Liver (tissue), 9 donors: ENCODE data around the gene LACC1. TPM values are rescaled to one million over a fixed set of nuclear protein-coding genes. Genes with fewer than 3 reads are reported as not detected.

ENCODE experiments used
- DNase-seq: peaks from one replicate; pipeline ENCODE4 v3.0.0-alpha.2; 2017; ENCODE audit warnings: low spot score
- H3K27ac ChIP-seq, 2 donors: one replicate each; pipeline ENCODE4 v1.7.0; 2013; ENCODE audit warnings: inconsistent platforms in 2 of 2, low read length in 2 of 2, control low read depth in 1 of 2, low read depth in 1 of 2, mild to moderate bottlenecking in 1 of 2
- H3K27me3 ChIP-seq, 4 donors: one replicate each; pipeline versions ENCODE4 v1.6.1 to v1.7.0; 2013; ENCODE audit warnings: low read length in 3 of 4, inconsistent platforms in 1 of 4, mild to moderate bottlenecking in 1 of 4, moderate library complexity in 1 of 4; ENCODE audit not compliant: control insufficient read depth in 4 of 4, insufficient read depth in 4 of 4
- H3K36me3 ChIP-seq, 4 donors: one replicate each; pipeline versions ENCODE4 v1.6.1 to v1.7.0; 2013; ENCODE audit warnings: low read length in 3 of 4, mild to moderate bottlenecking in 3 of 4, low read depth in 1 of 4, moderate library complexity in 1 of 4; ENCODE audit not compliant: control insufficient read depth in 4 of 4, insufficient read depth in 3 of 4
- H3K4me1 ChIP-seq, 4 donors: one replicate each; pipeline versions ENCODE4 v1.6.1 to v1.7.0; 2013; ENCODE audit warnings: low read length in 3 of 4, mild to moderate bottlenecking in 3 of 4, moderate library complexity in 1 of 4; ENCODE audit not compliant: control insufficient read depth in 4 of 4, insufficient read depth in 4 of 4
- H3K4me3 ChIP-seq, 3 donors: one replicate each; pipeline versions ENCODE4 v1.6.1 to v1.7.0; 2013; ENCODE audit warnings: low read length in 3 of 3, control low read depth in 1 of 3, low read depth in 1 of 3, mild to moderate bottlenecking in 1 of 3
- H3K9ac ChIP-seq, 2 donors: one replicate each; pipeline ENCODE4 v1.7.0; 2013; ENCODE audit warnings: low read length in 2 of 2, mild to moderate bottlenecking in 2 of 2, moderate library complexity in 2 of 2, control low read depth in 1 of 2, low read depth in 1 of 2
- H3K9me3 ChIP-seq, 4 donors: one replicate each; pipeline versions ENCODE4 v1.6.1 to v1.7.0; 2013; ENCODE audit warnings: low read length in 3 of 4; ENCODE audit not compliant: control insufficient read depth in 4 of 4
- EGR1 ChIP-seq, 2 donors: IDR thresholded peaks; 2 replicates each; pipeline ENCODE4 v1.6.1; 2016 to 2018; ENCODE audit warnings: antibody characterized with exemption in 2 of 2, low read depth in 2 of 2
- FOXA1 ChIP-seq: IDR thresholded peaks from 2 replicates; pipeline ENCODE4 v1.6.1; 2016; ENCODE audit warnings: antibody characterized with exemption
- FOXA2 ChIP-seq: IDR thresholded peaks from 2 replicates; pipeline ENCODE4 v1.6.1; 2016; ENCODE audit warnings: antibody characterized with exemption
- GABPA ChIP-seq, 2 donors: IDR thresholded peaks in 1 of 2; conservative IDR thresholded peaks in 1 of 2; 2 replicates each; pipeline ENCODE4 v1.6.1; 2016; ENCODE audit warnings: antibody characterized with exemption in 2 of 2, mild to moderate bottlenecking in 1 of 2, moderate library complexity in 1 of 2
- HNF4A ChIP-seq, 2 donors: conservative IDR thresholded peaks; 2 replicates each; pipeline ENCODE4 v1.6.1; 2016; ENCODE audit warnings: antibody characterized with exemption in 2 of 2, mild to moderate bottlenecking in 2 of 2
- HNF4G ChIP-seq: IDR thresholded peaks from 2 replicates; pipeline ENCODE4 v1.6.1; 2016; ENCODE audit warnings: antibody characterized with exemption
- JUND ChIP-seq, 2 donors: IDR thresholded peaks; 2 replicates each; pipeline ENCODE4 v1.6.1; 2016; ENCODE audit warnings: antibody characterized with exemption in 2 of 2
- NR2F2 ChIP-seq: IDR thresholded peaks from 2 replicates; pipeline ENCODE4 v1.6.1; 2016; ENCODE audit warnings: antibody characterized with exemption
- RAD21 ChIP-seq, 2 donors: IDR thresholded peaks; 2 replicates each; pipeline ENCODE4 v1.6.1; 2016; ENCODE audit warnings: antibody characterized with exemption in 2 of 2, mild to moderate bottlenecking in 2 of 2
- RXRA ChIP-seq, 2 donors: IDR thresholded peaks; 2 replicates each; pipeline ENCODE4 v1.6.1; 2017 to 2018; ENCODE audit warnings: antibody characterized with exemption in 2 of 2, mild to moderate bottlenecking in 1 of 2
- SP1 ChIP-seq: IDR thresholded peaks from 2 replicates; pipeline ENCODE4 v1.6.1; 2018; ENCODE audit warnings: antibody characterized with exemption, mild to moderate bottlenecking
- TAF1 ChIP-seq: conservative IDR thresholded peaks from 2 replicates; pipeline ENCODE4 v1.6.1; 2016; ENCODE audit warnings: antibody characterized with exemption, mild to moderate bottlenecking
- YY1 ChIP-seq: IDR thresholded peaks from 2 replicates; pipeline ENCODE4 v1.6.1; 2016; ENCODE audit warnings: antibody characterized with exemption, mild to moderate bottlenecking
- WGBS: extraction: QIAGEN DNeasy Blood & Tissue Kit; methylation state at CpG from one replicate; pipeline ENCODE4 v1.1.7; 2013; 5-methylcytosine and 5-hydroxymethylcytosine counted together
- polyA plus RNA-seq, 2 donors: library from polyadenylated mRNA; stranded (reverse) in 1 of 2; unstranded in 1 of 2; fragments of 200-250 nt in 1 of 2; fragments of >200 nt in 1 of 2; fragmentation: Nextera tagmentation in 1 of 2; extraction: Ambion mirVana in 1 of 2; gene quantifications; one replicate each; pipeline versions ENCODE4 v1.2.1 to v1.2.3, GENCODE V29; 2013 to 2015
- total RNA-seq, 2 donors: library from RNA; depleted of rRNA; stranded (reverse); fragments of >200 nt; gene quantifications; one replicate each; pipeline ENCODE4 v1.2.3, GENCODE V29; 2014
- TF ChIP-seq, protein P1 (sequence below): IDR thresholded peaks from 2 replicates; pipeline ENCODE4 v1.6.1; 2016; ENCODE audit warnings: antibody characterized with exemption
- TF ChIP-seq, protein P2 (sequence below): IDR thresholded peaks from 2 replicates; pipeline ENCODE4 v1.6.1; 2016; ENCODE audit warnings: antibody characterized with exemption
- TF ChIP-seq, protein P3 (sequence below): fragments of 150-350 bp; IDR thresholded peaks from 2 replicates; pipeline ENCODE4 v1.5.1; 2017; ENCODE audit warnings: improper control_type of control experiment, low read depth, low read length; ENCODE audit not compliant: missing input control
- TF ChIP-seq, protein P4 (sequence below): IDR thresholded peaks from 2 replicates; pipeline ENCODE4 v1.6.1; 2016; ENCODE audit warnings: antibody characterized with exemption
- TF ChIP-seq, protein P5 (sequence below): IDR thresholded peaks from 2 replicates; pipeline ENCODE4 v1.6.1; 2016; ENCODE audit warnings: antibody characterized with exemption, mild to moderate bottlenecking
- donor health status: healthy.
- donor health status: healthy.
- donor health status: healthy.
- donor health status: healthy.
- donor health status: healthy.

LACC1 gene
- total and polyA plus RNA-seq, 4 donors, result 2.2 to 4.4 (median 2.5) TPM

DNA sequence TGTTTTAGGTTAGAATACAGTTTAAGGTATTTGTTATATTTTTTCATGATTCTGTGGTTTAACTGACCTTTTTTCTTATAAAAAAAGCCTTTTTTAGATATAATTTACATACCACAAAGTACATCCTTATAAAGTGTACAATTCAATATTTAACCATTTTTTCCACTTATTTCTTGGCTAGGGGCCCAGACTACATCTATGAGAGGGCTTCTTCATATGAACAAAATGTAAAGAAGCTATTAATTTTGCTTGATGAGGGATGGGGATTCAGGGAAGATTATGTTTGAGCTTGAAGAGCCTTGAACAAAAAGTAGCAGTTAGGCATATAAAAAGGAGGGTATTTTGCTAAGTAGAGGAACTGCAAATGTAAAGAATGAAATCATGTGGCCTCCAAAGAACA, 2.4 kb upstream of the LACC1 start:
- H3K36me3 ChIP-seq, result peaks cover 0 to 3% (median 0%) of the 10 kb centered on the region in 4 donors
- no peak for DNase-seq
- H3K9me3 ChIP-seq, result no peaks in the 10 kb centered on the region
- H3K9ac ChIP-seq, result no peak overlapping the region
- TF ChIP-seq EGR1 (IDR thresholded peaks at IDR 0.05; ENCODE audit: low read depth in 2 of 2) (no peak), RAD21 (IDR thresholded peaks at IDR 0.05) (no peak), NR2F2 (no peak), JUND (IDR thresholded peaks at IDR 0.05) (no peak), FOXA2 (no peak), RXRA (IDR thresholded peaks at IDR 0.05) (no peak), SP1 (no peak), HNF4A (conservative IDR thresholded peaks at IDR 0.05) (no peak), HNF4G (no peak), GABPA (IDR thresholded peaks at IDR 0.05 in 1 of 2, conservative IDR thresholded peaks at IDR 0.05 in 1 of 2) (no peak)
- TF ChIP-seq, protein P1, sequence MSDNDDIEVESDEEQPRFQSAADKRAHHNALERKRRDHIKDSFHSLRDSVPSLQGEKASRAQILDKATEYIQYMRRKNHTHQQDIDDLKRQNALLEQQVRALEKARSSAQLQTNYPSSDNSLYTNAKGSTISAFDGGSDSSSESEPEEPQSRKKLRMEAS, result no peak
- TF ChIP-seq, protein P2, sequence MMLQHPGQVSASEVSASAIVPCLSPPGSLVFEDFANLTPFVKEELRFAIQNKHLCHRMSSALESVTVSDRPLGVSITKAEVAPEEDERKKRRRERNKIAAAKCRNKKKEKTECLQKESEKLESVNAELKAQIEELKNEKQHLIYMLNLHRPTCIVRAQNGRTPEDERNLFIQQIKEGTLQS, result no peak
- TF ChIP-seq, protein P3, sequence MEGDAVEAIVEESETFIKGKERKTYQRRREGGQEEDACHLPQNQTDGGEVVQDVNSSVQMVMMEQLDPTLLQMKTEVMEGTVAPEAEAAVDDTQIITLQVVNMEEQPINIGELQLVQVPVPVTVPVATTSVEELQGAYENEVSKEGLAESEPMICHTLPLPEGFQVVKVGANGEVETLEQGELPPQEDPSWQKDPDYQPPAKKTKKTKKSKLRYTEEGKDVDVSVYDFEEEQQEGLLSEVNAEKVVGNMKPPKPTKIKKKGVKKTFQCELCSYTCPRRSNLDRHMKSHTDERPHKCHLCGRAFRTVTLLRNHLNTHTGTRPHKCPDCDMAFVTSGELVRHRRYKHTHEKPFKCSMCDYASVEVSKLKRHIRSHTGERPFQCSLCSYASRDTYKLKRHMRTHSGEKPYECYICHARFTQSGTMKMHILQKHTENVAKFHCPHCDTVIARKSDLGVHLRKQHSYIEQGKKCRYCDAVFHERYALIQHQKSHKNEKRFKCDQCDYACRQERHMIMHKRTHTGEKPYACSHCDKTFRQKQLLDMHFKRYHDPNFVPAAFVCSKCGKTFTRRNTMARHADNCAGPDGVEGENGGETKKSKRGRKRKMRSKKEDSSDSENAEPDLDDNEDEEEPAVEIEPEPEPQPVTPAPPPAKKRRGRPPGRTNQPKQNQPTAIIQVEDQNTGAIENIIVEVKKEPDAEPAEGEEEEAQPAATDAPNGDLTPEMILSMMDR, result no peak
- TF ChIP-seq, protein P4, sequence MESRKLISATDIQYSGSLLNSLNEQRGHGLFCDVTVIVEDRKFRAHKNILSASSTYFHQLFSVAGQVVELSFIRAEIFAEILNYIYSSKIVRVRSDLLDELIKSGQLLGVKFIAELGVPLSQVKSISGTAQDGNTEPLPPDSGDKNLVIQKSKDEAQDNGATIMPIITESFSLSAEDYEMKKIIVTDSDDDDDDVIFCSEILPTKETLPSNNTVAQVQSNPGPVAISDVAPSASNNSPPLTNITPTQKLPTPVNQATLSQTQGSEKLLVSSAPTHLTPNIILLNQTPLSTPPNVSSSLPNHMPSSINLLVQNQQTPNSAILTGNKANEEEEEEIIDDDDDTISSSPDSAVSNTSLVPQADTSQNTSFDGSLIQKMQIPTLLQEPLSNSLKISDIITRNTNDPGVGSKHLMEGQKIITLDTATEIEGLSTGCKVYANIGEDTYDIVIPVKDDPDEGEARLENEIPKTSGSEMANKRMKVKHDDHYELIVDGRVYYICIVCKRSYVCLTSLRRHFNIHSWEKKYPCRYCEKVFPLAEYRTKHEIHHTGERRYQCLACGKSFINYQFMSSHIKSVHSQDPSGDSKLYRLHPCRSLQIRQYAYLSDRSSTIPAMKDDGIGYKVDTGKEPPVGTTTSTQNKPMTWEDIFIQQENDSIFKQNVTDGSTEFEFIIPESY, result no peak
- H3K27ac ChIP-seq, result no peak overlapping the region
- H3K27me3 ChIP-seq, result no peaks in the 10 kb centered on the region
- no peak overlapping the region for H3K4me3 ChIP-seq
- H3K4me1 ChIP-seq, result peaks cover 4 to 20% (median 8%) of the 10 kb centered on the region in 4 donors

DNA sequence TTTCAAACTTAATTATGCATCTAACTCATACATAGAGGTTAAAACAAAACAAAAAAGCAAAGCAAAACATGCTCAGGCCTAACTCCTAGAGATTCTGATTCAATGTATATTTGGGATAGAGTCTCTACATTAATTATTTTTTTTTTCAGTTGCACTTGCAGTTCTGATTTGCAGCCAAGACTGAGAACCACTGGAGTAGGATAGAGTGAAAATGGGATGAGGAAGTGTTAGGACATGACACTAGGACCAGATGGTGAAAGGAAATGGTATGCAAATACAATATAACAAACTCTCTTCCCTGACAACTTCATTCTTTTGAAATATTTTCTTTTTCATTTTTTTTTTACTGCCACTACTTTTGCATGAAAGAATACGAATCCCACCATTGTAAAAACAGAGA, 1.9 kb upstream of the LACC1 start:
- Histone ChIP-seq H3K4me1 (peaks cover 4 to 20% (median 8%) of the 10 kb centered on the region in 4 donors), H3K36me3 (peaks cover 0 to 3% (median 0%) of the 10 kb centered on the region in 4 donors), H3K27ac (no peak overlapping the region), H3K27me3 (no peaks in the 10 kb centered on the region), H3K9ac (no peak overlapping the region), H3K9me3 (no peaks in the 10 kb centered on the region), H3K4me3 (no peak overlapping the region)
- TF ChIP-seq, protein P5, sequence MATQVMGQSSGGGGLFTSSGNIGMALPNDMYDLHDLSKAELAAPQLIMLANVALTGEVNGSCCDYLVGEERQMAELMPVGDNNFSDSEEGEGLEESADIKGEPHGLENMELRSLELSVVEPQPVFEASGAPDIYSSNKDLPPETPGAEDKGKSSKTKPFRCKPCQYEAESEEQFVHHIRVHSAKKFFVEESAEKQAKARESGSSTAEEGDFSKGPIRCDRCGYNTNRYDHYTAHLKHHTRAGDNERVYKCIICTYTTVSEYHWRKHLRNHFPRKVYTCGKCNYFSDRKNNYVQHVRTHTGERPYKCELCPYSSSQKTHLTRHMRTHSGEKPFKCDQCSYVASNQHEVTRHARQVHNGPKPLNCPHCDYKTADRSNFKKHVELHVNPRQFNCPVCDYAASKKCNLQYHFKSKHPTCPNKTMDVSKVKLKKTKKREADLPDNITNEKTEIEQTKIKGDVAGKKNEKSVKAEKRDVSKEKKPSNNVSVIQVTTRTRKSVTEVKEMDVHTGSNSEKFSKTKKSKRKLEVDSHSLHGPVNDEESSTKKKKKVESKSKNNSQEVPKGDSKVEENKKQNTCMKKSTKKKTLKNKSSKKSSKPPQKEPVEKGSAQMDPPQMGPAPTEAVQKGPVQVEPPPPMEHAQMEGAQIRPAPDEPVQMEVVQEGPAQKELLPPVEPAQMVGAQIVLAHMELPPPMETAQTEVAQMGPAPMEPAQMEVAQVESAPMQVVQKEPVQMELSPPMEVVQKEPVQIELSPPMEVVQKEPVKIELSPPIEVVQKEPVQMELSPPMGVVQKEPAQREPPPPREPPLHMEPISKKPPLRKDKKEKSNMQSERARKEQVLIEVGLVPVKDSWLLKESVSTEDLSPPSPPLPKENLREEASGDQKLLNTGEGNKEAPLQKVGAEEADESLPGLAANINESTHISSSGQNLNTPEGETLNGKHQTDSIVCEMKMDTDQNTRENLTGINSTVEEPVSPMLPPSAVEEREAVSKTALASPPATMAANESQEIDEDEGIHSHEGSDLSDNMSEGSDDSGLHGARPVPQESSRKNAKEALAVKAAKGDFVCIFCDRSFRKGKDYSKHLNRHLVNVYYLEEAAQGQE, result no peak
- TF ChIP-seq, protein P1, result no peak
- TF ChIP-seq HNF4G, result no peak
- no peak for TF ChIP-seq EGR1 (IDR thresholded peaks at IDR 0.05; ENCODE audit: low read depth in 2 of 2)
- TF ChIP-seq NR2F2, result no peak
- TF ChIP-seq, protein P4, result no peak
- TF ChIP-seq RAD21 (IDR thresholded peaks at IDR 0.05), result no peak
- TF ChIP-seq HNF4A (conservative IDR thresholded peaks at IDR 0.05), result no peak
- no peak for TF ChIP-seq YY1
- TF ChIP-seq FOXA2, result no peak
- TF ChIP-seq GABPA (IDR thresholded peaks at IDR 0.05 in 1 of 2, conservative IDR thresholded peaks at IDR 0.05 in 1 of 2), result no peak
- TF ChIP-seq, protein P3, result no peak
- no peak for TF ChIP-seq TAF1
- TF ChIP-seq SP1, result no peak
- TF ChIP-seq, protein P2, result no peak
- no peak for TF ChIP-seq FOXA1
- no peak for TF ChIP-seq JUND (IDR thresholded peaks at IDR 0.05)
- no peak for TF ChIP-seq RXRA (IDR thresholded peaks at IDR 0.05)
- no peak for DNase-seq
- WGBS, result 88% methylated on average over 1 of the region's 1 CpG
